GM21360 (cell line): ENCODE results near the gene ATP13A4.

Experiments used
- ATAC-seq: cut with Tn5 transposase; IDR thresholded peaks from one replicate; pipeline ENCODE4 v1.9.1; 2021; ENCODE audit warnings: mild to moderate bottlenecking, moderate library complexity; ENCODE audit not compliant: unreplicated experiment

The ATP13A4 gene

DNA sequence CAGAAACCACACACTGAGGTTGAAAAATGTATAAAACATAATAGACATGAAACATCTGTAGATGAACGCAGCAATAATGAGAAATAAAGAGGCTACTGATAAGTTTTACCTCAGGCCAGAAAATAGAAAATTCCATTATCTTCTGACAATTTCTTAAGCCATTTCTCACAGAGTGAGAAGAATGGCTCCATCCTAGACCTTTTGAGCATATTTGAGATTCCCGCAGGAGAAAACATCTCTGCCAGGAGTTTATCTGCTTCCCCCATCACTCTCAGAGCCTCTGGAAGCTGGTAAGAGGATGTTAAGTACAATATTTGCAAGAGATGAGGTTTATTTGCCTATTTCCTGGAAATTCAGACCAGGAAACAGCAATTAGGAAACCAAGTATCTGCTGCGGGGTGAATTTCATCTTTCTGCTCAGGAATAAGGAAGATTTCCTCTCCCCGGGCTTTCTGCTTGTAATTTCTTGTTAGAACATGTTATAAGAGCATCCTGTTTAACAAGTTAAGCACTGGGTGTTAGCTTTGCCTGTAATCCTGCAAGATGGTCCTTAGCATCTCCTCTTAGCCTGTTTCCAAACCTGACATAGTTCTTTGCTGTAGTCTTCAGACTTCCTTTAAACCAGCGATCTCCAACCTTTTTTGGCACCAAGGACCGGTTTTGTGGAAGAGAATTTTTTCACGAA, 54.8 kb downstream of the ATP13A4 start:
- ATAC-seq, result no peak

GRCh38 chr3:193499136-193499770, 55.4 kb downstream of the ATP13A4 start:
- ATAC-seq, result no peak

GRCh38 chr3:193498215-193498614, 56.5 kb downstream of the ATP13A4 start:
- ATAC-seq, result no peak

- no peak for ATAC-seq
These were observed 58.0 kb downstream of the ATP13A4 start for GRCh38 chr3:193496658-193497057.

GRCh38 chr3:193491026-193491425, 63.7 kb downstream of the ATP13A4 start:
- no peak for ATAC-seq

DNA sequence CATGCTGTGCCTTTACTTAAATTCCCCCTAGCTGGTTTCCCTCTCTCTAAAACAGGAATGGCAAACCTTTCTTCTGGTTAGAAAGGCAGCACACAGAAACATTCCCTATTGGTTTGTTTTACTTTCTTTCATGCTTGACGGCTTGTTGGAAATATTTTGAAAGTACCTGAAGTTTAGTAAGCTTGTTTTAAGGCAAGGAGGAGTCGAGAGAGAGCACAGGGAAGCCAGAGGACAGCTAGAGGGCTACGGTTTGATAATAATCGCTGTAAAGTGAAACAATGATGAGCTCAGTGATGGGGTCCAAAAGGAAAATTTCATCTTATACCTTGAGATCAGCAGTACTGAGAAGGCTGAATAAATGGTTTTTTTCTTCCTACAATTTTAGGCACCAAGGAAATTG, 64.1 kb downstream of the ATP13A4 start:
- ATAC-seq, result no peak

DNA sequence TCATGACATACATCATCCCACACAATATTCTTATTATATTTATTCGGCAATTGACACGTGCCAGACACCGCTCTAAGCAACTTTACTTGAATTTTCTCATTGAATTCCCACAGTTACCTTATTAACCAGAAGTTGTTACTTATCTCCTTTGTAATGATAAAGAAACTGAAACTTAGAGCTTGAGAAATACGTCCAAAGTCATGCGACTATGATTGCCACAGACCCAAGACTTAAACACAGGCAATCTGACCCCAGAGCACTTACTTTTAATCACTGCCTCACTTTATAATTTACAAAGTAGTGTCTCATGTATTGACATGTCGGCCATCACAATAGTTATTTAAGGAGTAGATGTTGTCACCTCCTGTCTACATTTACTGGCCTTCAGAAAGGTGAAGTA, 64.7 kb downstream of the ATP13A4 start:
- ATAC-seq, result no peak

GRCh38 chr3:193488741-193489140, 66.0 kb downstream of the ATP13A4 start:
- no peak for ATAC-seq

- ATAC-seq, result no peak
These were observed 70.6 kb downstream of the ATP13A4 start for GRCh38 chr3:193483988-193484539.

GRCh38 chr3:193481436-193481835, 73.3 kb downstream of the ATP13A4 start:
- ATAC-seq, result no peak

DNA sequence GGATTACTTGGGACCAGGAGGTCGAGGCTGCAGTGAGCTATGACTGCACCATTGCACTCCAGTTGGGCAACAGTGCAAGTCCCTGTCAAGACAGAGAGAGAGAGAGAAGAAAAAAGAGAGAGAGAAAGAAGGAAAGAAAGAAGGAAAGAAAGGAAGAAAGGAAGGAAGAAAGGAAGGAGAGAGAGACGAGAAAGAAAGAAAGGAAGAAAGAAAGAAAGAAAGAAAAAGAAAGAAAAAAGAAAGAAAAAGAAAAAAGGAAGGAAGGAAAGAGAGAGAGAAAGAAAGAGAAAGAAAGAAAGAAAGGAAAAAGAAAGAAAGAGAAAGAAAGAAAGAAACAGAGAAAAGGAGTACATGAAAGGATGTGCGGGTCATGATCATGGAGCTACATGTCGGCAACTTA, 80.2 kb downstream of the ATP13A4 start:
- no peak for ATAC-seq

DNA sequence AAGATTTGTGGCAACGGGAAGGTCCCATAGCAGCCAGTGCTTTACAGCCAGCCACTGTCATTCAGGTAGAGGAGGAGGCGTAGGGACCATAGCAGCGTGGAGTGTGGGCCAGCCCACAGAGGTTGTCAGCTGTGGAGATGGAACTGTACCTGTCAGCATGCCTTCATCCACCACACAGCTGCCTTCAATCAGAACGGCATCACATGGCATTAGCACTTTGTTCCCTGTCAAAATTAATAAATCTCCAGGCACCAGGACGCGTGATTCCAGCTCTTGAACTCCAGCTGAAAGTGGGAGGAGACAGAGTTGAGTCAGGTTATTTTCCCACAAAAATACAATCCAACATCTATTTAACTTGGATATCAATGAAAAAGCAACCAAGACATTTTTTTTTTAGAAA, 84.0 kb downstream of the ATP13A4 start:
- no peak for ATAC-seq

DNA sequence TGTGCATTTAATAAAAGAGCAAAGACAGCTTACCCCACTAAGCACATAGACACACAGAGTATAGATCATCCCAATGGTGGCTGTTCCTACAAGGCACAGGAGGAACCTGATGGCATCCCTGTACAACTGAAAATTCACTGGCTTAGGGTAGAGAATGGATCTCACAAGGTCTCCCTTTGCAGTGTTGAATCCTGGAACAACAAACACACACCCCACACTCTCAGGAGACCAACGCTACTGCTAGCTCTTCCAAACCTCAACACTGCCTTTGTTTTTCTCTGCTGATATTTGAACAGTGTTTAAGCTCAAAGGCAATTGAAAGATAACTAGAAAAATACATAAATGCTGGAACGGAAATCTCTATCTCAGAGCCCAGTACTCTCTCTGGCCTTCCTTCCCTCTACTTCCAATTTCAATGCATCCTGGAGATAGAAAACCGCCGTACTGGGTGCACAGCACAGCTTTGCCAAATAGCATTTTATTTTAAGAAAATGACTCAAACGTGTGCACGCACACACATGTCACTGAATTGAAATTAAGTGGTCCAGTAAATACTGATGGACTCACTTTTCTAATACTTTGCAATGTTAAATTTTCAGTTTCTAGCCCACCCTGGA, 88.6 kb downstream of the ATP13A4 start:
- ATAC-seq, result no peak

DNA sequence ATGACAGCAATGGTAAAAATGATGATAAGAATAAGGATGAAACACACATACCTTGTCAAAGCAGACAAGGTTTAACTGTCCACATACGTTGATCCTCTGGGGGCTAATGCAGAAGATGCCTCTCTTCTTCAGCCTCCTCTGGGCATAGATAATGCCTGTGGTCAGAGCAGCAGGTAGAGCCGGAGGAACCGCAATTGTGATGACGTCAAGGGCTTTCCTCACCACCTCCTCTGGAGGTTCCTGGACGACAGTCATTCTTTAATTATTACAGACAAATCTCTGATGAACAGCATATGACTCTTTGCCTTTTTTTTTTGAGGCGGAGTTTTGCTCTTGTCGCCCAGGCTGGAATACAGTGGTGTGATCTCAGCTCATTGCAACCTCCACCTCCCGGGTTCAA, 89.8 kb downstream of the ATP13A4 start:
- no peak for ATAC-seq

DNA sequence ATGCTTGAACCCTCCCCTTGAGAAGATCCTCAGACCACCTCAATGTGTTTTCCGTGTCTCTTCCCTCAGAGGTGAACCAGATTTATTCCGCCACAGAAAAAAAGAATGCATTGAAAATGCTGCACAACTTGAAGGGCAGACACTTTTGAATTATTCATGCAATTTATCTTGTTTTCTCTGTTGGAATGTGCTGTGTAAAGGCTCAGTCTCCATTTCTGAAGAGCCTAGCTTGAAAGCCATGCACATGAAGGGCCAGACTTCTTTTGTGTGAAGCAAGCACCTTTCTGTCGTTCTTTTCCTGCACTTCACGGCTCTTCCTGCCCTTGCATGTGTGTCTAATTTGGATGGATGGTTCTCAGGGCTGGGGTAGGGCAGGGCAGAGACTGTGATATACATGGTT, 97.2 kb downstream of the ATP13A4 start:
- ATAC-seq, result no peak

- ATAC-seq, result no peak
These were observed 102.4 kb downstream of the ATP13A4 start for GRCh38 chr3:193452338-193452737.

- ATAC-seq, result no peak
These were observed 102.8 kb downstream of the ATP13A4 start for GRCh38 chr3:193451902-193452301.

GRCh38 chr3:193446965-193447602, 107.6 kb downstream of the ATP13A4 start:
- no peak for ATAC-seq

- no peak for ATAC-seq
These were observed 115.3 kb downstream of the ATP13A4 start for GRCh38 chr3:193439423-193439822.

DNA sequence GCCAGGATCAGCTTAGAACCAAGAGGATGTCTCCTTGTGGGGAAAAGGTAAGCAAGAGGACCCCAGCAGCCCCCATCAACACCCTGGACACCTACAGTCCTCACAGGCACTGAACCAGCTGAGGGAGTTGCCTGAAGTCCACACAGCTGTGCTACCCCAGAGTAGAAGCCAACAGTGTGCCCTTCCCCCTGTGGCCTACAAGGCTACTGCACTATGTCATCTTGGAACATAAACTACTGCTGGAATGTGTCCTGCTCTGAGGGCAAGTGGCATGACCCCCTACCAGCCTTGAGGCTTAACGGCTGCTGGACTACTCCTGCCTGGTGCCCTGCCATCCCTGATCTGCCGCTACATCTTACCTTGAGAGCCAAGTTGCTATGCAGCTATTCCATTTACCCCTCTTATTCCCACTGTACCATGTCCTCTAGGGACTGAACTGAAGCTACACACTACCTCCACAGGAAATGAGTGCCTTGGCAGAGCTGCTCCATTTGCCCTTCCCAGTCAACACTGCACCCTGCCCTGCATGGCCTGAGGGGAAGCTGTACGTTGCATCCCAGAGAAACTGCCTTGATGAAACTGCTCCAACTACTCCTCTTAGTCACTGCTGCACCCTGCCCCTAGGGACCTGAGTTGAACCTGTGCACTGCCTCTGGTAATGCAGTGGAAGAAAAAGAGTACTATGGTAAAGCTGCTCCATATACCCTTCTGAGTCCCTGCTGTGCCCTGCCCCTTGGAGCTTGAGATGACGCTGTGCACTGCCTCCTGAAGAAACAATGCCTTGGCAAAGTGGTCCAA, 135.9 kb downstream of the ATP13A4 start:
- no peak for ATAC-seq

DNA sequence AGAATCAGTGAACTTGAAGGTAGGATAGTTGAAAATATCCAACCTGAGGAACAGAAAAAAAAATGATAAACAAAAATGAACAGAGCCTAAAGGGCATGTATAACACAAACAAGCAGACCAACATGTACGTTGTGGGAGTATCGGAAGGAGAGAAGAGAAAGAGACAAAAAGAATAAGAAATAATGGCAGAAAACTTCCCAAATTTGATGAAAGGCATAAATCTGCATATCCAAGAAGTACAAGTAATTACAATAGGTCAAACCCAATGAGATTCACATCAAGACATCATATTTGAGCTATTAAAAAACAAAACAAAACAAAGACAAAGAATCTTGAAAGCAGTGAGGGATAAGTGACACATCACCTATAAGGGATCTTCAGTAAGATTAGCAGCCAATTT, 138.1 kb downstream of the ATP13A4 start:
- no peak for ATAC-seq
